ENCODE results near the gene C1orf87. TPM values are rescaled to one million over a fixed set of nuclear protein-coding genes. Genes with fewer than 3 reads are reported as not detected.

Gene C1orf87
- total and polyA plus RNA-seq, 2 donors (not counting 3 experiments of a cell fraction or from before 2014, with no cell fraction given) = not detected

GRCh38 chr1:60108196-60108595, 34.6 kb upstream of the C1orf87 start:
- TF ChIP-seq MYC (IDR thresholded peaks at IDR 0.05; ENCODE audit: low read depth, low read length) (no peak), POLR2A (IDR thresholded peaks at IDR 0.05; ENCODE audit: low read depth, low read length) (no peak), MAX (IDR thresholded peaks at IDR 0.05; ENCODE audit: insufficient read depth, insufficient read length) (no peak), GATA2 (IDR thresholded peaks at IDR 0.05; ENCODE audit: insufficient read depth, insufficient read length, low read depth, low read length) (no peak), POLR2AphosphoS5 (IDR thresholded peaks at IDR 0.05; ENCODE audit: insufficient read depth, low read depth, low read length) (no peak), FOS (IDR thresholded peaks at IDR 0.05; ENCODE audit: borderline replicate concordance, insufficient read depth, low read length) (no peak), EZH2 (IDR thresholded peaks at IDR 0.05; ENCODE audit: borderline replicate concordance, low read depth, low read length, severe bottlenecking) (no peak), JUN (IDR thresholded peaks at IDR 0.05; ENCODE audit: borderline replicate concordance, insufficient read depth, insufficient read length, low read depth) (no peak), CTCF (IDR thresholded peaks at IDR 0.05; ENCODE audit: extremely low read depth in 1 of 2, insufficient read depth in 1 of 2, low read depth in 1 of 2, low read length in 2 of 2) (no peak)
- Histone ChIP-seq H3K36me3 (ENCODE audit: control insufficient read depth in 2 of 2, extremely low read depth in 1 of 2, insufficient read depth in 2 of 2, low read length in 2 of 2) (no peaks in the 10 kb centered on the region), H3K27ac (ENCODE audit: insufficient read depth, low read depth, low read length) (no peak overlapping the region), H3K9me3 (replicated peaks; ENCODE audit: control insufficient read depth, insufficient read depth, low read length) (no peaks in the 10 kb centered on the region), H3K27me3 (ENCODE audit: control insufficient read depth in 2 of 2, insufficient read depth in 2 of 2, low read length in 2 of 2) (no peaks in the 10 kb centered on the region), H3K4me2 (ENCODE audit: insufficient read depth, low read length) (no peak overlapping the region), H2AFZ (ENCODE audit: low read depth, low read length) (no peak overlapping the region), H4K20me1 (replicated peaks; ENCODE audit: control insufficient read depth, extremely low read depth, insufficient read depth, low read length) (no peaks in the 10 kb centered on the region), H3K79me2 (ENCODE audit: control insufficient read depth, insufficient read depth, low read length) (no peaks in the 10 kb centered on the region), H3K4me3 (replicated peaks in 1 of 3; ENCODE audit: insufficient read depth in 1 of 3, low read depth in 1 of 3, low read length in 3 of 3) (no peak overlapping the region), H3K9ac (replicated peaks; ENCODE audit: extremely low read depth, insufficient read depth, low read length) (no peak overlapping the region), H3K4me1 (ENCODE audit: control insufficient read depth, extremely low read depth, insufficient read depth, low read length) (no peaks in the 10 kb centered on the region), H3K9me1 (replicated peaks; ENCODE audit: control insufficient read depth, extremely low read depth, insufficient read depth, low read length) (no peaks in the 10 kb centered on the region)
- FAIRE-seq (no peak), DNase-seq (ENCODE audit: low read depth, low spot score) (no peak)
- CTCF ChIA-PET = interaction anchor here (1.6 kb wide), 1 partner anchor 12 kb away, joined by 4 read pairs; no protein-coding TSS in a partner anchor
- POLR2A ChIA-PET = no interaction called here
- intact Hi-C loops (cut with micrococcal nuclease) = no loop called here
- dilution Hi-C loops (cut with MboI; ENCODE audit: extremely low pct_ligation_motif_present, low sequenced_read_pairs) = no loop called here
- no TSS peak for BruUV-seq (replicated peaks)

Data from endothelial cell of umbilical vein (primary cell).